Progenitor cell of endocrine pancreas (in vitro differentiated cells): ENCODE data around the gene INTS14. TPM values are rescaled to one million over a fixed set of nuclear protein-coding genes. Genes with fewer than 3 reads are reported as not detected.
"Not testable (repeated sequence)": the region's sequence is repeated elsewhere in the genome, so short reads cannot be mapped to it uniquely, and the experiment has no call there.

Experiments
- DNase-seq: peaks from one replicate; pipeline ENCODE4 v3.0.0; 2021; ENCODE audit warnings: low spot score; ENCODE audit not compliant: unreplicated experiment
- H3K27ac Mint-ChIP-seq: 2 replicates; pipeline ENCODE4 v1.8.0; 2021; ENCODE audit warnings: mild to moderate bottlenecking, moderate library complexity, mixed read lengths
- H3K27me3 Mint-ChIP-seq: 2 replicates; pipeline ENCODE4 v1.8.0; 2021; ENCODE audit warnings: mixed read lengths
- H3K36me3 Mint-ChIP-seq: 2 replicates; pipeline ENCODE4 v1.8.0; 2022; ENCODE audit warnings: mixed read lengths; ENCODE audit not compliant: insufficient read depth
- H3K4me1 Mint-ChIP-seq: 2 replicates; pipeline ENCODE4 v1.8.0; 2021; ENCODE audit warnings: low read depth, mixed read lengths
- H3K4me3 Mint-ChIP-seq: 2 replicates; pipeline ENCODE4 v1.8.0; 2021; ENCODE audit warnings: low read depth, mild to moderate bottlenecking, moderate library complexity, mixed read lengths
- H3K9me3 Mint-ChIP-seq: 2 replicates; pipeline ENCODE4 v1.8.0; 2021; ENCODE audit warnings: low read depth, mixed read lengths
- total RNA-seq: library from RNA; stranded (reverse); gene quantifications from 2 replicates; pipeline ENCODE4 v1.2.1, GENCODE V29; 2021
- TF ChIP-seq, protein P1 (sequence below): fragments of 200-600 bp; sonication (generic); IDR thresholded peaks from one replicate; pipeline ENCODE4 v1.5.0; 2021; ENCODE audit warnings: antibody characterized with exemption, mild to moderate bottlenecking; ENCODE audit not compliant: unreplicated experiment

INTS14 gene
- total RNA-seq, 1 donor from 2014 or later, result 65.7 TPM

DNA sequence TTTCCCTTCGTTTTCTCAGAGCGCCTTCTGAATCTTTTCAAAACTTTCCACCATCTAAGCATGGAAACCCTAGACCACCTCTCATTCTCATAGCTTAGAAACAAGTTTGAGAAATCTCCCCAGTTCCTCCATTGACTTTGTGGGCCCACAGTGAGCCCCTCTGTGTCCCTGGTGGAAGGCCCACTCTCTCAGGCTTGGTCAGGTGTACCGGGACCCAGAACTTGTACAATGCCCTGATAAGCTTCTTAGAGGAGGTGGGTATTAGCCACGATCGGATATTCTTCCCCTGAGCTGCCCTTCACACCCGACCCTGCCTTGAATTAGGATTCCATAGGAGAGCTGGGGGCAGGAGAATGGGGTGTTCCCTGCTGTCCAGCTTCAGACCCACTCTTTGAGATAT is 10.7 kb upstream of the INTS14 start, which contains the start of gene SLC24A1:
Gene SLC24A1 (plus strand): TSS at position 301 of the 400 bp plus-strand sequence. CDS start 2,143 bp downstream, outside the sequence.
- H3K9me3 Mint-ChIP-seq, result no peaks in the 10 kb centered on the region
- H3K36me3 Mint-ChIP-seq, result peaks cover 6% of the 10 kb centered on the region

DNA sequence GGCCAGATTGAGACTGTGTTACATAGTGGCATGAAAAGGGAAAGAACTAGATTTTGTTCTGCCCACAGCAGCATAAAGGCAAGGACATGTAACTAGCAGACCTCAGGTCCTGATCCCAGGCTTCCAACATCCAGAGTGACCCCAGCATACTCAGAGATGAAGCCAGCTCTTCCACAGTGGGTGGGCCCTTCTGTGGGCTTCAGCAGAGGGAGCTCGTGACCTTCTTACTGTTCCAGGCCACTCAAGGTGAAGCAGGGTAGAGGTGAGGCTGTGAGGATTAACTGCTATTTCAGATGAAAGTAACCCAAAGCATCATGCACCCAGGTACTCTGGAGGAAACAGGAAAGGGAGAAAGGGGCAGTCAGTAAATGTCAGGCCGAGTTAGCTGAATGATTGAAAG is 9.9 kb upstream of the INTS14 start:
- no peak for DNase-seq
- Mint-ChIP-seq H3K4me1 (peaks cover 3% of the 10 kb centered on the region), H3K36me3 (peaks cover 7% of the 10 kb centered on the region), H3K27ac (no peak overlapping the region), H3K27me3 (no peaks in the 10 kb centered on the region), H3K9me3 (no peaks in the 10 kb centered on the region), H3K4me3 (no peak overlapping the region)
- TF ChIP-seq, protein P1, sequence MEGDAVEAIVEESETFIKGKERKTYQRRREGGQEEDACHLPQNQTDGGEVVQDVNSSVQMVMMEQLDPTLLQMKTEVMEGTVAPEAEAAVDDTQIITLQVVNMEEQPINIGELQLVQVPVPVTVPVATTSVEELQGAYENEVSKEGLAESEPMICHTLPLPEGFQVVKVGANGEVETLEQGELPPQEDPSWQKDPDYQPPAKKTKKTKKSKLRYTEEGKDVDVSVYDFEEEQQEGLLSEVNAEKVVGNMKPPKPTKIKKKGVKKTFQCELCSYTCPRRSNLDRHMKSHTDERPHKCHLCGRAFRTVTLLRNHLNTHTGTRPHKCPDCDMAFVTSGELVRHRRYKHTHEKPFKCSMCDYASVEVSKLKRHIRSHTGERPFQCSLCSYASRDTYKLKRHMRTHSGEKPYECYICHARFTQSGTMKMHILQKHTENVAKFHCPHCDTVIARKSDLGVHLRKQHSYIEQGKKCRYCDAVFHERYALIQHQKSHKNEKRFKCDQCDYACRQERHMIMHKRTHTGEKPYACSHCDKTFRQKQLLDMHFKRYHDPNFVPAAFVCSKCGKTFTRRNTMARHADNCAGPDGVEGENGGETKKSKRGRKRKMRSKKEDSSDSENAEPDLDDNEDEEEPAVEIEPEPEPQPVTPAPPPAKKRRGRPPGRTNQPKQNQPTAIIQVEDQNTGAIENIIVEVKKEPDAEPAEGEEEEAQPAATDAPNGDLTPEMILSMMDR, result no peak

More for the DNA sequence above, 10.7 kb upstream of the INTS14 start, which contains the start of gene SLC24A1:
- DNase-seq, result no peak
- Mint-ChIP-seq H3K4me1 (peaks cover 3% of the 10 kb centered on the region), H3K27me3 (no peaks in the 10 kb centered on the region), H3K4me3 (no peak within 1 kb of the TSS), H3K27ac (no peak within 1 kb of the TSS)
- TF ChIP-seq, protein P1, result no peak

DNA sequence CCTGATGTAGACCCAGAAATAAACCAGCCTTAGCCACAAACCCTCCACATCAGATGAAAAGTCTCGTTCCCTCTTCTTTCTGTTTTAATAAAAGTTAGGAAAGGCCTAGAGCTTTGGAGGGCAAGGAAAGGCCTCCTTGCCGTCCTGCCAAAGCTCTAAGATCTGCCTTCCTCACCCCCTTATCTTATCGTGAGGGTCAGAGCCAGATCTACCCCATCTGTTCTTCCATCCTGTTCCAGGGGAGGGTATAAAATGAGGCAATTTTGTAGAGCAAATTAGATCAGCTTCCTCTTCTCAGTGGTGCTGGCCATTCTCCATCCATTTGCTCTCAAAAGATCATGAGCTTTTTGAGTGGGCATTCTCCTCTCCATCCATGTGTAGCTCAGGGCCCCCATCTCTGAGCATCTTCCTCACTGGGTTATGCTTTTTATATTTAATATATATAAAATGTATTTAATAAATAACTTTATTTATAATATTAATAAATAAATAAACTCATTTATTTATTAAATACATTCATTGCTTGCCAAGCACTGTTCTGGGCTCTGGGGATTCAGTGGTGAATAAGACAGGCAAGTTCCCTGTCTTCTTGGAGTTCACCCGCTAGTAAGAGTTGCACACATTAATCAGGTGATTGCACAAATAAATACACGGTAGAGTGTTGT is 8.8 kb upstream of the INTS14 start:
- Mint-ChIP-seq H3K4me1 (peaks cover 3% of the 10 kb centered on the region), H3K9me3 (no peaks in the 10 kb centered on the region), H3K36me3 (peaks cover 7% of the 10 kb centered on the region), H3K27ac (no peak overlapping the region), H3K4me3 (no peak overlapping the region), H3K27me3 (no peaks in the 10 kb centered on the region)
- DNase-seq, result no peak
- TF ChIP-seq, protein P1, result no peak

DNA sequence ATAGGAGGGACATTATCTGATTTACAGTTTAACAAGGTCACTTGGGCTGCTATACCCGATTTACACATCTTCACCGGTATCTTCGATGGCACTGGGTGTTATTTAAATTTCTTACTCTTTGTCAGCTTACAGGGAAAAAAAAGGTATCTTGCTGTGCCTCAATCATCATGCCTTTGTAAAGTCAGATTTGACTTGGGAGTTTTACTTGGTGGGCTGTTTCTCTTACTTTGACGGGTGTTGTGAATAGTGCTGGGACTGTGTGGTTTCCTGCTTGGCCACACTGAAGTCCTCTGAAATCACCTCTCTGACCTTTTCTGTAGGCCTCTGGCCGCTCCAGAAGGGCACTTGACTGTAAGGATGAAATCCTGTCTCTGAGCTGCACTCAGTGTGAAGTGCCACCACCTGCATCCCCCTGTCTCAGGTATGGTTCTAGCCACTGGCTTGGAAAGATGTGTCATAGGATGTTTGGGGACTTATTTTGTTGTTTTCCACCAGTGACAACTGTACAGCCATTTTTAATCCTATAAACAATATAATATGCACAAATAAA is 7.7 kb upstream of the INTS14 start:
- Mint-ChIP-seq H3K27ac (no peak overlapping the region), H3K9me3 (no peaks in the 10 kb centered on the region), H3K27me3 (no peaks in the 10 kb centered on the region), H3K36me3 (peaks cover 3% of the 10 kb centered on the region), H3K4me3 (no peak overlapping the region), H3K4me1 (peaks cover 7% of the 10 kb centered on the region)
- no peak for DNase-seq
- TF ChIP-seq, protein P1, result no peak

DNA sequence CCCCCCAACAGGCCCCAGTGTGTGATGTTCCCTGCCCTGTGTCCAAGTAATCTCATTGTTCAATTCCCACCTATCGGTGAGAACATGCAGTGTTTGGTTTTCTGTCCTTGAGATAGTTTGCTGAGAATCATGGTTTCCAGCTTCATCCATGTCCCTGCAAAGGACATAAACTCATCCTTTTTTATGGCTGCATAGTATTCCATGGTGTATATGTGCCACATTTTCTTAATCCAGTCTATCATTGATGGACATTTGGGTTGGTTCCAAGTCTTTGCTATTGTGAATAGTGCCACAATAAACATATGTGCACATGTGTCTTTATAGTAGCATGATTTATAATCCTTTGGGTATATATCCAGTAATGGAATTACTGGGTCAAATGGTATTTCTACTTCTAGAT is 5.0 kb upstream of the INTS14 start:
- peaks cover 30% of the 10 kb centered on the region for H3K4me1 Mint-ChIP-seq
- not testable (repeated sequence) for DNase-seq, H3K27ac Mint-ChIP-seq, H3K9me3 Mint-ChIP-seq, H3K36me3 Mint-ChIP-seq, H3K4me3 Mint-ChIP-seq, H3K27me3 Mint-ChIP-seq
